Aorta (tissue), 5 donors: ENCODE results near the gene C1QTNF5. TPM values are rescaled to one million over a fixed set of nuclear protein-coding genes. Genes with fewer than 3 reads are reported as not detected.

ENCODE experiments used
- ATAC-seq: fragments of 200-7000 bp; cut with Tn5 transposase; one replicate; pipeline ENCODE4 v1.9.1; 2022; ENCODE audit warnings: moderate library complexity; ENCODE audit not compliant: low FRiP score
- DNase-seq, 2 donors: peaks; one replicate each; pipeline ENCODE4 v3.0.0-alpha.2; 2020
- H3K27ac ChIP-seq, 2 donors: one replicate each; pipeline ENCODE4 v1.5.1; 2013; ENCODE audit warnings: low read length in 2 of 2, mild to moderate bottlenecking in 2 of 2, moderate library complexity in 2 of 2, control low read depth in 1 of 2, inconsistent platforms in 1 of 2, low read depth in 1 of 2
- H3K27me3 ChIP-seq, 2 donors: one replicate each; pipeline ENCODE4 v1.6.1; 2013; ENCODE audit warnings: control low read depth in 1 of 2, low read length in 1 of 2, mild to moderate bottlenecking in 1 of 2, moderate library complexity in 1 of 2; ENCODE audit not compliant: insufficient read depth in 2 of 2, control insufficient read depth in 1 of 2
- H3K36me3 ChIP-seq, 2 donors: one replicate each; pipeline ENCODE4 v1.6.1; 2013; ENCODE audit warnings: control low read depth in 1 of 2, low read length in 1 of 2, mild to moderate bottlenecking in 1 of 2; ENCODE audit not compliant: insufficient read depth in 2 of 2, control insufficient read depth in 1 of 2
- H3K4me1 ChIP-seq, 2 donors: one replicate each; pipeline ENCODE4 v1.6.1; 2013; ENCODE audit warnings: low read length in 2 of 2, control low read depth in 1 of 2, mild to moderate bottlenecking in 1 of 2, moderate library complexity in 1 of 2; ENCODE audit not compliant: insufficient read depth in 2 of 2, control insufficient read depth in 1 of 2
- H3K4me3 ChIP-seq, 2 donors: one replicate each; pipeline ENCODE4 v1.5.1; 2013; ENCODE audit warnings: low read length in 2 of 2, control low read depth in 1 of 2, mild to moderate bottlenecking in 1 of 2
- H3K9me3 ChIP-seq: one replicate; pipeline ENCODE4 v1.6.1; 2013; ENCODE audit warnings: mild to moderate bottlenecking, low read length; ENCODE audit not compliant: control insufficient read depth
- WGBS, 2 donors: extraction: QIAGEN DNeasy Blood & Tissue Kit; methylation state at CpG; one replicate each; pipeline ENCODE4 v1.1.7; 2013; 5-methylcytosine and 5-hydroxymethylcytosine counted together
- intact Hi-C, 2 donors: fragments of 100-400 bp; cut with DNase I; formaldehyde crosslinking; loops; one replicate each; pipeline versions ENCODE4 v1.14.2 to v1.15.0; 2022
- microRNA-seq, 2 donors: library from miRNA; unstranded; fragments of <30 nt; microRNA quantifications; one replicate each; pipeline ENCODE4 v1.2.0, GENCODE V29; 2020
- polyA plus RNA-seq, 2 donors: library from polyadenylated mRNA; stranded (reverse); fragments of 200-250 nt; gene quantifications; one replicate each; pipeline ENCODE4 v1.2.3, GENCODE V29; 2013
- total RNA-seq, 2 donors: library from RNA; stranded (reverse); fragmentation: NEBNext Ultra II Directional; extraction: Animal tissue kit (Norgen Biotek cat#: 25700); gene quantifications; one replicate each; pipeline ENCODE4 v1.2.1, GENCODE V29; 2021
- donor health status: healthy with polysubstance abuse.
- donor health status: Bipolar disorder and iron deficiency.
- donor health status: DM: no; HTN: no; CAD: no.
- donor health status: DM: no; HTN: no; CAD: no.
- donor health status: DM: yes; HTN: yes; CAD: no.

C1QTNF5 gene
- total and polyA plus RNA-seq, 4 donors = 19.1 to 88.2 (median 32.4) TPM

DNA sequence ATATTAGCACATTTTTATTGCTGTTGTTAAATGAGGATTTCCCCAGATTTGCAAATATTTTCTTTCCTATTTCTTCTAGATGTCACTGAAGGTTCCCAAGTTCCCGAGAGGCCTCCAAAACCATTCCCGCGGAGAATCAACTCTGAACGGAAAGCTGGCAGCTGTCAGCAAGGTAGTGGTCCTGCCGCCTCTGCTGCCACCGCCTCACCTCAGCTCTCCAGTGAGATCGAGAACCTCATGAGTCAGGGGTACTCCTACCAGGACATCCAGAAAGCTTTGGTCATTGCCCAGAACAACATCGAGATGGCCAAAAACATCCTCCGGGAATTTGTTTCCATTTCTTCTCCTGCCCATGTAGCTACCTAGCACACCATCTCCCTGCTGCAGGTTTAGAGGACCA lies 41.3 kb downstream of the C1QTNF5 start:
- H3K4me3 ChIP-seq = no peak overlapping the region
- WGBS, 2 donors = 87 to 92% methylated on average over 9 of the region's 9 CpGs
- H3K4me1 ChIP-seq = no peaks in the 10 kb centered on the region
- peaks cover 0 to 8% of the 10 kb centered on the region in 2 donors for H3K36me3 ChIP-seq
- DNase-seq = no peak
- ATAC-seq = no peak
- H3K27me3 ChIP-seq = no peaks in the 10 kb centered on the region
- H3K9me3 ChIP-seq = no peaks in the 10 kb centered on the region
- no peak overlapping the region for H3K27ac ChIP-seq
- intact Hi-C loops = no loop called here

- H3K36me3 ChIP-seq = peaks cover 0 to 6% of the 10 kb centered on the region in 2 donors
- intact Hi-C loops = no loop called here
- no peak overlapping the region for H3K27ac ChIP-seq
- H3K9me3 ChIP-seq = no peaks in the 10 kb centered on the region
- ATAC-seq = no peak
- DNase-seq = no peak
- no peaks in the 10 kb centered on the region for H3K4me1 ChIP-seq
- no peak overlapping the region for H3K4me3 ChIP-seq
- H3K27me3 ChIP-seq = no peaks in the 10 kb centered on the region
- 86% methylated on average over 2 of the region's 2 CpGs for WGBS, 2 donors
These were observed 42.0 kb downstream of the C1QTNF5 start for GRCh38 chr11:119298726-119299125.

- no peaks in the 10 kb centered on the region for H3K9me3 ChIP-seq
- no peak overlapping the region for H3K4me3 ChIP-seq
- no peak for DNase-seq
- WGBS, 2 donors = 50 to 60% methylated on average over 3 of the region's 3 CpGs
- H3K36me3 ChIP-seq = peaks cover 0 to 5% of the 10 kb centered on the region in 2 donors
- no peak overlapping the region for H3K27ac ChIP-seq
- no peaks in the 10 kb centered on the region for H3K27me3 ChIP-seq
- intact Hi-C loops = no loop called here
- no peak for ATAC-seq
- H3K4me1 ChIP-seq = no peaks in the 10 kb centered on the region
These were observed 42.7 kb downstream of the C1QTNF5 start for GRCh38 chr11:119297938-119298337.

- Histone ChIP-seq H3K9me3 (no peaks in the 10 kb centered on the region), H3K36me3 (peaks cover 0 to 6% of the 10 kb centered on the region in 2 donors), H3K27me3 (no peaks in the 10 kb centered on the region), H3K27ac (no peak overlapping the region), H3K4me1 (no peaks in the 10 kb centered on the region), H3K4me3 (no peak overlapping the region)
- 45 to 53% methylated on average over 3 of the region's 3 CpGs for WGBS, 2 donors
- ATAC-seq (no peak), DNase-seq (no peak)
- intact Hi-C loops = no loop called here
These were observed 45.5 kb downstream of the C1QTNF5 start for GRCh38 chr11:119295178-119295577.

DNA sequence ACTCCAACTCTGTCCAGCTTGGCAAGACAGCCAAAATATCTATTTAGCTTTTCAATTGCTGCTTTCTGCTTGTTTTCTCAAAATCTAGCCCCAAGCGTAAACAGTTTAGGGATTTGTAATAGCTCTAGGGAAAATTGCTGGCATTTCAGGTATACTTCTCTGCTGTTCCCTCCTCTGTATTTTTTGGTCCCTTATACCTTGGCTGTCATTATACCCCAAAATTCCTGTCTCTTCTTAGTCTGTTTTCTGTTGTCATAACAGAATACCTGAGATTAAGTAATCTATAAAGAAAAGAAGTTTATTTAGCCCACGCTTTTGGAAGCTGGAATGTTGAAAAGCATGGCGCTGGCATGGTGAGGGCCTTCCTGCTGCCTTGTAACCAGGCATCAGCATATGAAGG lies 47.2 kb downstream of the C1QTNF5 start:
- Histone ChIP-seq H3K4me3 (no peak overlapping the region), H3K4me1 (no peaks in the 10 kb centered on the region), H3K27ac (no peak overlapping the region), H3K27me3 (no peaks in the 10 kb centered on the region), H3K9me3 (no peaks in the 10 kb centered on the region), H3K36me3 (peaks cover 0 to 3% of the 10 kb centered on the region in 2 donors)
- no peak for ATAC-seq
- WGBS, 2 donors = 86 to 90% methylated on average over 3 of the region's 3 CpGs
- intact Hi-C loops = no loop called here
- no peak for DNase-seq

GRCh38 chr11:119290894-119291497 lies 49.7 kb downstream of the C1QTNF5 start:
- no peak for ATAC-seq
- peaks cover 0 to 4% of the 10 kb centered on the region in 2 donors for H3K36me3 ChIP-seq
- intact Hi-C loops = no loop called here
- 97% methylated on average over 10 of the region's 10 CpGs for WGBS, 2 donors
- H3K4me1 ChIP-seq = no peaks in the 10 kb centered on the region
- H3K27me3 ChIP-seq = no peaks in the 10 kb centered on the region
- no peak overlapping the region for H3K4me3 ChIP-seq
- H3K27ac ChIP-seq = no peak overlapping the region
- no peak for DNase-seq
- H3K9me3 ChIP-seq = no peaks in the 10 kb centered on the region

Small RNA genes within 50 kb of the gene (microRNA-seq; reads per million reads assigned to microRNA genes)
- 0 to 7.2 reads per million in 2 donors for gene MIR6756

Other genes with a start within 250 kb of the C1QTNF5 start
- gene DPAGT1, start 239.0 kb downstream of the C1QTNF5 start, total RNA-seq = 10 to 100 TPM; 23.6 to 41.8 TPM
- gene DPAGT1, start 239.0 kb downstream of the C1QTNF5 start, polyA plus RNA-seq = 10 to 100 TPM in 1 of 2 donors, 1 to 10 TPM in 1; 7.3 to 20.2 TPM
- gene C2CD2L, start 233.5 kb downstream of the C1QTNF5 start, total RNA-seq = 10 to 100 TPM in 1 of 2 donors, 1 to 10 TPM in 1; 9.5 to 10.1 TPM
- gene C2CD2L, start 233.5 kb downstream of the C1QTNF5 start, polyA plus RNA-seq = 10 to 100 TPM in 1 of 2 donors, 1 to 10 TPM in 1; 6.6 to 10.3 TPM
- gene HINFP, start 219.3 kb downstream of the C1QTNF5 start, total RNA-seq = 10 to 100 TPM; 14.3 to 32.4 TPM
- gene HINFP, start 219.3 kb downstream of the C1QTNF5 start, polyA plus RNA-seq = 10 to 100 TPM; 12.1 to 23.1 TPM
- under 1 TPM; 0.45 to 0.75 TPM for gene ABCG4, start 191.8 kb downstream of the C1QTNF5 start, total RNA-seq
- gene ABCG4, start 191.8 kb downstream of the C1QTNF5 start, polyA plus RNA-seq = under 1 TPM in 1 of 2 donors, not detected in 1; 0.75 TPM
- 10 to 100 TPM; 12.1 to 17.3 TPM for gene NLRX1, start 172.2 kb downstream of the C1QTNF5 start, total RNA-seq
- gene NLRX1, start 172.2 kb downstream of the C1QTNF5 start, polyA plus RNA-seq = 1 to 10 TPM; 5.9 to 9.8 TPM
- gene NHERF4, start 155.4 kb downstream of the C1QTNF5 start, total RNA-seq = under 1 TPM in 1 of 2 donors, not detected in 1; 0.26 TPM
- gene NHERF4, start 155.4 kb downstream of the C1QTNF5 start, polyA plus RNA-seq = 10 to 100 TPM in 1 of 2 donors, under 1 TPM in 1; 0.10 to 13.6 TPM
- 10 to 100 TPM; 33.0 to 37.4 TPM for gene CBL, start 134.5 kb downstream of the C1QTNF5 start, total RNA-seq
- gene CBL, start 134.5 kb downstream of the C1QTNF5 start, polyA plus RNA-seq = 1 to 10 TPM; 3.8 to 5.5 TPM
- 1,000 to 10,000 TPM in 1 of 2 donors, 100 to 1,000 TPM in 1; 525 to 1,386 TPM for gene MCAM, start 23.8 kb downstream of the C1QTNF5 start, total RNA-seq
- gene MCAM, start 23.8 kb downstream of the C1QTNF5 start, polyA plus RNA-seq = 100 to 1,000 TPM; 274 to 486 TPM
- gene RNF26, start 6.4 kb downstream of the C1QTNF5 start, total RNA-seq = 10 to 100 TPM; 16.8 to 17.5 TPM
- gene RNF26, start 6.4 kb downstream of the C1QTNF5 start, polyA plus RNA-seq = 10 to 100 TPM in 1 of 2 donors, 1 to 10 TPM in 1; 9.4 to 16.5 TPM
- not detected for gene MFRP, start 5.8 kb upstream of the C1QTNF5 start, total RNA-seq
- gene MFRP, start 5.8 kb upstream of the C1QTNF5 start, polyA plus RNA-seq = not detected
- 1 to 10 TPM; 1.6 to 3.0 TPM for gene USP2, start 40.8 kb upstream of the C1QTNF5 start, total RNA-seq
- gene USP2, start 40.8 kb upstream of the C1QTNF5 start, polyA plus RNA-seq = 1 to 10 TPM in 1 of 2 donors, under 1 TPM in 1; 0.18 to 2.3 TPM
- gene THY1, start 82.3 kb upstream of the C1QTNF5 start, total RNA-seq = 10 to 100 TPM; 19.3 to 80.9 TPM
- gene THY1, start 82.3 kb upstream of the C1QTNF5 start, polyA plus RNA-seq = 10 to 100 TPM; 10.2 to 12.5 TPM